Measurements from ENCODE around the gene LMF1. TPM values are rescaled to one million over a fixed set of nuclear protein-coding genes. Genes with fewer than 3 reads are reported as not detected.

Gene LMF1
- total RNA-seq, 1 donor from 2014 or later, result 19.0 TPM

DNA sequence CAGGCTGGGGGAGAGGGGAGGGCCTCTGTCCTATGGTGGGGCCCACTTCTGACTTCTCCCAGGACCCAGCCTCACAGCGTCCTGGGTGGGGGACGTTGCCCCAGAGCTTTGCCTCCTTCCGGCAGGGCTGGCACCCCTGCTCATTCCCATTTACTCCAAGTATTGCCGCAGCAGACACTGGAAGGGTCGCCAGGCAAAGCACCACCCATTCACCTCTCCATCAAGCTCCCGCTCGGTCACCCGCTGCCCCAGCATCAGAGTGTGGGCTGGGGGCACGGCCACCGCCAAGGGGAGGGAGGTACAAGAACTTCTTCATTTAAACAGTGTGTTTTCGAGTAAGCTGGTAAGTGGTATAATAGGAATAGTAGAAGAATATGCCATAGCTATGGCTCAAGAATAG lies 117.5 kb downstream of the LMF1 start:
- no peak for DNase-seq
- intact Hi-C loops (cut with DNase I), result no loop called here
- no peak overlapping the region for H3K4me3 ChIP-seq
- H3K27me3 ChIP-seq, result no peaks in the 10 kb centered on the region
- H3K4me1 ChIP-seq, result no peaks in the 10 kb centered on the region
- no peak for ATAC-seq
- no peaks in the 10 kb centered on the region for H3K9me3 ChIP-seq
- no peaks in the 10 kb centered on the region for H3K36me3 ChIP-seq
- TF ChIP-seq, protein P1, sequence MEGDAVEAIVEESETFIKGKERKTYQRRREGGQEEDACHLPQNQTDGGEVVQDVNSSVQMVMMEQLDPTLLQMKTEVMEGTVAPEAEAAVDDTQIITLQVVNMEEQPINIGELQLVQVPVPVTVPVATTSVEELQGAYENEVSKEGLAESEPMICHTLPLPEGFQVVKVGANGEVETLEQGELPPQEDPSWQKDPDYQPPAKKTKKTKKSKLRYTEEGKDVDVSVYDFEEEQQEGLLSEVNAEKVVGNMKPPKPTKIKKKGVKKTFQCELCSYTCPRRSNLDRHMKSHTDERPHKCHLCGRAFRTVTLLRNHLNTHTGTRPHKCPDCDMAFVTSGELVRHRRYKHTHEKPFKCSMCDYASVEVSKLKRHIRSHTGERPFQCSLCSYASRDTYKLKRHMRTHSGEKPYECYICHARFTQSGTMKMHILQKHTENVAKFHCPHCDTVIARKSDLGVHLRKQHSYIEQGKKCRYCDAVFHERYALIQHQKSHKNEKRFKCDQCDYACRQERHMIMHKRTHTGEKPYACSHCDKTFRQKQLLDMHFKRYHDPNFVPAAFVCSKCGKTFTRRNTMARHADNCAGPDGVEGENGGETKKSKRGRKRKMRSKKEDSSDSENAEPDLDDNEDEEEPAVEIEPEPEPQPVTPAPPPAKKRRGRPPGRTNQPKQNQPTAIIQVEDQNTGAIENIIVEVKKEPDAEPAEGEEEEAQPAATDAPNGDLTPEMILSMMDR (IDR thresholded peaks at IDR 0.05), result no peak
- H3K27ac ChIP-seq, result no peak overlapping the region

DNA sequence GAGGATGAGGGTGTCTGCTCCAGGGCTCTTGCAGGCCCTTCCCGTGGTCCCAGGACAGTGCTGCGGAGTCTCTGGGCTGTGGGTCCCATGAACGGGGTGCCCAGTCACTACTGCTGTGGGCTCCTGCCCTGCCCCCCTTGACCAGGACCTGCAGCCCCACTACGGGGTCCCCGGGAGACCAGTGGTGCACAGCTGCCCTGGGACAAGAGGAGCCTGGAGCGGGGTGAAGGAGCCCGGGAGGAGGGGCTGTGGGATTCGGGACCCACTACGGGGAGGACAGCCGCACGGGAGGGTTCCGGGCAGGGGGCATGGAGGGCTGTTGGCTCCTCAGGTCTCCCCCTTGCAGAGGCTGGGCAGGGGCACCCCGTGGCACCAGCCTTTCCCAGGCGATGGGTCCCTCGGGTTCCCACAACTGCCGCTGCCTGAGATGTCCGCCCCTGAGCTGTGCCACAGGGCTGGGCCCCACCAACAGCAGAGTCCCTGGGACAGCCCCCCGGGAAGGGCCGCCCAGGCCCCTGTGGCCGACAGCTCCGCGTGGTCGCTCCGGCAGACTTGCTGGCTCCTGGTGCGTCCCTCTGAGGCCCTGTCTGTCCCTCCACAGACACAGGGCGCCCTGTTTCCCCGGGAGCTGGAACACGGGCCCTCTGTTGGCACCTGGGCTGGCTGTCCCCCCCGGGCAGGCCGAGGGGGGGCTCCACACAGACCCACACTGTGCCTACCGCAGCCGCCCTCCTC lies 118.2 kb downstream of the LMF1 start:
- no peak overlapping the region for H3K4me3 ChIP-seq
- H3K27ac ChIP-seq, result no peak overlapping the region
- no peaks in the 10 kb centered on the region for H3K4me1 ChIP-seq
- DNase-seq (no peak), ATAC-seq (no peak)
- intact Hi-C loops (cut with DNase I), result no loop called here
- no peaks in the 10 kb centered on the region for H3K27me3 ChIP-seq
- H3K9me3 ChIP-seq, result no peaks in the 10 kb centered on the region
- no peaks in the 10 kb centered on the region for H3K36me3 ChIP-seq
- TF ChIP-seq, protein P1 (IDR thresholded peaks at IDR 0.05), result no peak

DNA sequence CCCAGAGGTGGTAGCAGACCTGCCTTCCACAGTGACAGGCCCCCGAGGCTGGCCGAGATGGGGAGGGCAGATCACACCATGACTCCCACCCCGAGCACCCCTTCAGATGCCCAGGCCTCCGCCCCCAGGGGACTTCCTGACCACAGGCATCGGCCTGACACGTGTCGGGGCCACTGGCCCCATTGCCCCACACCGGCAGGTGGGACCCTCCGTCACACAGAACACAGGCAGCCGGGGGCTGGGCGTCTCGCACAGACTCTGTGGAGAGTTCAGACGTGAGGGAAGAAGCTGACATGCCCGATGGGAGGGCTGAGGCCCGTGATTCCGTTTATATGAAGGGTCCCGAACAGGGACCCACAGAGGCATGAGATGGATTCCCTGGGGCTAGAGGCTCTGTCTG lies 118.9 kb downstream of the LMF1 start:
- intact Hi-C loops (cut with DNase I), result no loop called here
- Histone ChIP-seq H3K4me1 (no peaks in the 10 kb centered on the region), H3K9me3 (no peaks in the 10 kb centered on the region), H3K4me3 (no peak overlapping the region), H3K27me3 (no peaks in the 10 kb centered on the region), H3K27ac (no peak overlapping the region), H3K36me3 (no peaks in the 10 kb centered on the region)
- no peak for DNase-seq
- TF ChIP-seq, protein P1 (IDR thresholded peaks at IDR 0.05), result no peak
- no peak for ATAC-seq

DNA sequence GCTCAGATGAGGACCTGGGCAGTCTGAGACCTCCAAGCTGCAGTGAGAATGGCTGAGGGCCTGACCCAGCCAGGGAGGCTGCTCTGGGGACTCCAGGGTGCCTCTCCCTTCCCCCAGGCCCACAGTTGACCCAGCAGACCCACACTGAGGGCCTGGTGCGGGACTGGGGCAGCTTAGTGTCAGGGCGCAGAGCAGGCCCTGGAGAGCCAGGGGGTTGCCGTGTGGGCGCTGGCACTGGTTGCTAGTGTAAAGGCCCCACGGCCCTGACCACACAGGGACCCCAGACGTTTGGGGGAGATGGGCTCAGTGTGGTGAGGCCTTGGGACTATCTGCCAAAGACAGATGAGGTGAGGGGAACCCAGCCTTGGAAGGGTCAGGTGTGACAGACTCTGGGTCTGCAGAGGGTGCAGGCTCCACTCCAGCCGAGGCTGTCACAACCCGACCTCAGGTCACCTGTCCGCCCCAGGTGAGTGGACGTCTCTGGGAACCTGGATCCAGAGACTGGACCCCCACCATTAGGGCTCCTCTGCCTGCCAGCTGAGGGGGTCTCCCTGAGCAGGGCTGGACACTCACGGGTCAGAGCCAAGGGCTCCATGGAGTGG lies 119.5 kb downstream of the LMF1 start:
- Histone ChIP-seq H3K9me3 (no peaks in the 10 kb centered on the region), H3K27me3 (no peaks in the 10 kb centered on the region), H3K27ac (no peak overlapping the region), H3K4me3 (no peak overlapping the region), H3K36me3 (no peaks in the 10 kb centered on the region), H3K4me1 (no peaks in the 10 kb centered on the region)
- intact Hi-C loops (cut with DNase I), result no loop called here
- ATAC-seq (no peak), DNase-seq (no peak)
- TF ChIP-seq, protein P1 (IDR thresholded peaks at IDR 0.05), result no peak

DNA sequence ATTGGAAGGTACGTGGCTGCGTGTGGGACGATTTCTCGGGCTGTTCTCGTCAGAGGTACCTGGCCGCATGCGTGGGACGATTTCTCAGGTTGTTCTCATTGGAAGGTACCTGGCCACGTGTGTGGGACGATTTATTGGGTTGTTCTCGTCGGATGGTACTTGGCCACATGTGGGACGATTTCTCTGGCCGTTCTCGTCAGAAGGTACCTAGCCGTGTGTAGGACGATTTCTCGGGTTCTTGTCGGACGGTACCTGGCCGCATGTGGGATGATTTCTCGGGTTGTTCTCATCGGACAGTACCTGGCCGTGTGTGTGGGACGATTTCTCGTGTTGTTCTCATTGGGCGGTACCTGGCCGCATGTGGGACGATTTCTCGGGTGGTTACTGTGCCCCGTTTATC lies 120.1 kb downstream of the LMF1 start:
- H3K4me1 ChIP-seq, result no peaks in the 10 kb centered on the region
- H3K27ac ChIP-seq, result no peak overlapping the region
- no peaks in the 10 kb centered on the region for H3K36me3 ChIP-seq
- no peak overlapping the region for H3K4me3 ChIP-seq
- TF ChIP-seq, protein P1 (IDR thresholded peaks at IDR 0.05), result no peak
- DNase-seq (no peak), ATAC-seq (no peak)
- intact Hi-C loops (cut with DNase I), result no loop called here
- no peaks in the 10 kb centered on the region for H3K27me3 ChIP-seq
- H3K9me3 ChIP-seq, result no peaks in the 10 kb centered on the region

All from upper lobe of right lung (tissue), 1 donor.